BJ (cell line): ENCODE results near the gene FMO1. TPM values are rescaled to one million over a fixed set of nuclear protein-coding genes. Genes with fewer than 3 reads are reported as not detected.

Experiments
- CTCF ChIA-PET: fragments of 350-600 bp; formaldehyde crosslinking; extraction: SDS; loops from one replicate; lab custom pipeline; 2021; ENCODE audit warnings: antibody characterized with exemption, inconsistent platforms; lab: Yijun Ruan, JAX
- POLR2A ChIA-PET: fragments of 300-600 bp; sonication (Branson Sonifier 250); formaldehyde crosslinking; extraction: SDS; loops from one replicate; lab custom pipeline; 2021; ENCODE audit warnings: antibody characterized with exemption; lab: Charles Lee
- DNase-seq: peaks from one replicate; pipeline ENCODE4 v3.0.0-alpha.2; 2011; ENCODE audit warnings: low read depth
- H3K27me3 ChIP-seq: 2 replicates; pipeline ENCODE4 v1.6.0; 2011; ENCODE audit warnings: low read length; ENCODE audit not compliant: control insufficient read depth, insufficient read depth
- H3K36me3 ChIP-seq: 2 replicates; pipeline ENCODE4 v1.5.1; 2011; ENCODE audit warnings: low read length; ENCODE audit not compliant: control insufficient read depth, insufficient read depth
- H3K4me3 ChIP-seq: 2 replicates; pipeline ENCODE4 v1.5.1; 2011; ENCODE audit warnings: low read depth, mild to moderate bottlenecking, control low read depth, low read length
- polyA plus RNA-seq: library from polyadenylated mRNA; depleted of rRNA; stranded (reverse); fragments of >200 nt; gene quantifications from 2 replicates; pipeline ENCODE4 v1.2.3, GENCODE V29; 2011
- TF ChIP-seq, protein P1 (sequence below): IDR thresholded peaks from 2 replicates; pipeline ENCODE4 v1.5.1; 2011; ENCODE audit warnings: low read depth, mild to moderate bottlenecking, control low read depth, inconsistent platforms, low read length, moderate library complexity; ENCODE audit not compliant: insufficient read depth

The FMO1 gene
- polyA plus RNA-seq, 1 experiment = 0.91 TPM

DNA sequence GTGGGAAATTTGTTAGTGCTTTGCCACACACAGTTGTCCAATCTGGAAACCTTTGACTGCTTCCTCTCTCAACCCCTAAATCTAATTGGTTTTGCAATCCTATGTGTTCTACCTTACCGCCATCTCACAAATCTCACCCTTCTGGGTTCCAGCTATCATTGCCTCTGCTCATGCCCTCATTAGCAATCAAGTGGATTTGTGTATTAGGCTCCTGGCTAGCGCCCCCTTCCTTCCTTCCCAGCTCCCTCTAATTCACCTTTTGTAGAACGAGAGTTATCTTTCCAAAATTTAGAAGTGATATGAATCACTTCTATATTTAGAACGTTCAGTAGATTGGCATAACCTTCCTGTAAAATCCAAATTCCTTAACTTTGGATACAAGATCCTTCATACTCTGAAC, 18.6 kb downstream of the FMO1 start:
- TF ChIP-seq, protein P1, sequence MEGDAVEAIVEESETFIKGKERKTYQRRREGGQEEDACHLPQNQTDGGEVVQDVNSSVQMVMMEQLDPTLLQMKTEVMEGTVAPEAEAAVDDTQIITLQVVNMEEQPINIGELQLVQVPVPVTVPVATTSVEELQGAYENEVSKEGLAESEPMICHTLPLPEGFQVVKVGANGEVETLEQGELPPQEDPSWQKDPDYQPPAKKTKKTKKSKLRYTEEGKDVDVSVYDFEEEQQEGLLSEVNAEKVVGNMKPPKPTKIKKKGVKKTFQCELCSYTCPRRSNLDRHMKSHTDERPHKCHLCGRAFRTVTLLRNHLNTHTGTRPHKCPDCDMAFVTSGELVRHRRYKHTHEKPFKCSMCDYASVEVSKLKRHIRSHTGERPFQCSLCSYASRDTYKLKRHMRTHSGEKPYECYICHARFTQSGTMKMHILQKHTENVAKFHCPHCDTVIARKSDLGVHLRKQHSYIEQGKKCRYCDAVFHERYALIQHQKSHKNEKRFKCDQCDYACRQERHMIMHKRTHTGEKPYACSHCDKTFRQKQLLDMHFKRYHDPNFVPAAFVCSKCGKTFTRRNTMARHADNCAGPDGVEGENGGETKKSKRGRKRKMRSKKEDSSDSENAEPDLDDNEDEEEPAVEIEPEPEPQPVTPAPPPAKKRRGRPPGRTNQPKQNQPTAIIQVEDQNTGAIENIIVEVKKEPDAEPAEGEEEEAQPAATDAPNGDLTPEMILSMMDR = 0 out of 2 replicates have a peak, but pooled peaks have one; percentile 12
- Histone ChIP-seq H3K36me3 (no peaks in the 10 kb centered on the region), H3K27me3 (no peaks in the 10 kb centered on the region), H3K4me3 (no peak overlapping the region)
- POLR2A ChIA-PET = no interaction called here
- DNase-seq = no peak
- CTCF ChIA-PET = interaction anchor here (1.1 to 2.1 kb wide), 3 partner anchors 19 to 45 kb away, joined by 4 to 6 read pairs (median 4); no protein-coding TSS in a partner anchor

DNA sequence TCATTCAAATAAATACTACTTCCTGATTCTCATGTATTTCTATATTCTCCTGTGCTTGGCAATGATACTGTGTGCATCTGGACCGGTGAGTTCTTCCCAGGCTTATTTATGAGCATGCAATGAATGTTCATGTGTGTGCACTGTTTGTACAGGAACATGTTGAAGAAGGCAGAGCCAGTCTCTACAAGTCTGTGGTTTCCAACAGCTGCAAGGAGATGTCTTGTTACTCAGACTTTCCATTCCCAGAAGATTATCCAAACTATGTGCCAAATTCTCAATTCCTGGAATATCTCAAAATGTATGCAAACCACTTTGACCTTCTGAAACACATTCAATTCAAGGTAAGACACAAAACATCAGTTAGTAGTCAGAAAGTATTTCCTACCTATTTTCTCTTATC, 19.1 kb downstream of the FMO1 start:
- TF ChIP-seq, protein P1 = no peak
- no peaks in the 10 kb centered on the region for H3K27me3 ChIP-seq
- no peaks in the 10 kb centered on the region for H3K36me3 ChIP-seq
- ChIA-PET POLR2A (no interaction called here), CTCF (interaction anchor here (0.8 to 2.1 kb wide), 3 partner anchors 19 to 22 kb away, joined by 3 to 6 read pairs (median 4); no protein-coding TSS in a partner anchor)
- H3K4me3 ChIP-seq = no peak overlapping the region
- peak; percentile 39 for DNase-seq

DNA sequence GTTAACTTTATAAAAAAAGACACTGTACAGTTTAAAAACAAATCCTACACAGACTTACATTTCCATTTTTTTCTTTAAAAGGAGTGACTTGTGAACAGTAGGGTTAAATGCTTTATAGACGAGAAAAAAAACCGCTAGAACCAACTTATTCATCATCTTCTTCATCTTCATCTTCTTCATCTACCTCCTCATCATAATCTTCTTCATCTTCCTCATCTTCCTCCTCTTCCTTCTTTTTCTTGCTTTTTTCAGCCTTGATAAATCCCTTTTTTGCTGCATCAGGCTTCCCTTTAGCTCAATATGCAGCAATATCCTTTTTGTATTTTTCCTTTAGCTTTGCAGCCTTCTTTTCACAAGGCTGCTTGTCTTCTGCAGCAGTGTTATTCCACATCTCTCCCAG, 22.5 kb downstream of the FMO1 start:
- POLR2A ChIA-PET = no interaction called here
- TF ChIP-seq, protein P1 = no peak
- CTCF ChIA-PET = interaction anchor here (1.8 kb wide), 1 partner anchor 26 kb away, joined by 3 read pairs; no protein-coding TSS in a partner anchor
- no peak for DNase-seq
- no peaks in the 10 kb centered on the region for H3K27me3 ChIP-seq
- no peaks in the 10 kb centered on the region for H3K36me3 ChIP-seq
- H3K4me3 ChIP-seq = no peak overlapping the region

DNA sequence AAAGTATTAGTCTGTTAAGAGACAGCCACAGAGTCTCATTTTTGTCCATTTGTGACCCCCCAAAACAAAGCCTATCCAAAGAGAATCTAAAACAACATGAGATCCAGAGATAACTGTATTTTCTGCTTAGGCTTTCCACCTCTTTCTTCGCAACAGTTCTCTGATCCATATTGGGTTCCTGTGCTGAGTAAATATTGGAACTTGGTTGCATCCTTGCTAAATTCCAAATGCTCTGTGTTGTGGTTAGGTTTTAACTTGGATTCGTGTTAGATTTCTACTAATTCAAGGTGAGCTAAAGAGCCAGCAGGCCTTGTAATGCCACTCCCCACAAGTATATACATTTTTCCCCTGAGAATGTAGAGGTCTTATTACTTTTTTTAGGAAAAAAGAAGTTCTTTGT, 29.2 kb downstream of the FMO1 start:
- TF ChIP-seq, protein P1 = no peak
- Histone ChIP-seq H3K4me3 (no peak overlapping the region), H3K36me3 (no peaks in the 10 kb centered on the region), H3K27me3 (no peaks in the 10 kb centered on the region)
- CTCF ChIA-PET = interaction anchor here (1.0 kb wide), 1 partner anchor 9 kb away, joined by 4 read pairs; no protein-coding TSS in a partner anchor
- POLR2A ChIA-PET = no interaction called here
- no peak for DNase-seq

DNA sequence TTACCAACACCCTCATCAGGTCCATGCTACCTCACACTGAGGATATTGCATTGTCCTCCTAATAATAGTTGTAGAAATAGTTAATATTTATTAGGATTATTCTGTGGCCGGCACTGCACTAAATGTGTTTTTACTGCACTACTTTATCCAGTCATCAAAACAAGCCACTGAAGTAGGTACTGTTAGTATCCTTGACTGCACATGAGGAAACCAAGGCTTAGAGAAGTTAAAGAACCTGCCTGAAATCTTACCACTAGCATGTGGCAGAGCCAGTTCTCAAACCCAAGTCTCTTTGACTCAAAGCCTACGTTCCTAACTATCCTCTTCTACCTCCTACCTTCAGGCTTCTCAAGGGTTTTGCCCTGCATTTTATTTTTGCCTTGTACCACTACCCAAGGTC, 30.9 kb downstream of the FMO1 start:
- TF ChIP-seq, protein P1 = no peak
- H3K27me3 ChIP-seq = no peaks in the 10 kb centered on the region
- POLR2A ChIA-PET = no interaction called here
- CTCF ChIA-PET = no interaction called here
- H3K36me3 ChIP-seq = no peaks in the 10 kb centered on the region
- no peak overlapping the region for H3K4me3 ChIP-seq
- no peak for DNase-seq
